ENCODE data around the gene BIN1.

The BIN1 gene

DNA sequence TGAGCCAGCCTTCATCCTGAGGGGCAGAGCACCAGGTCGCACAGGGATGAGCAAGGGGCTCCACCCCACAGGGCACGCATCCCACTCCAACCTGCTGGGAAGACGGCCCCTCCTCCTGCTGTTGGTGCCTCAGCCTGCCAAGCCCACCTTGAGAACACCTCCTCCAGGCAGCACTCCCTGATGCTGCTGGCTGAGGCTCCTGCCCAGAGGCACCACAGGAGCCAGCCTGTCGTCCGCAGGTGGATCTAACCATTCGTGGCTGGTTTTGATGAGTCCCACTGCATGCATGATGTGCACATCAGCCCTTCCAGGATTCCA, 58.4 kb downstream of the BIN1 start:
- no peak for DNase-seq (ENCODE audit: low spot score)
- TF ChIP-seq, protein P1, sequence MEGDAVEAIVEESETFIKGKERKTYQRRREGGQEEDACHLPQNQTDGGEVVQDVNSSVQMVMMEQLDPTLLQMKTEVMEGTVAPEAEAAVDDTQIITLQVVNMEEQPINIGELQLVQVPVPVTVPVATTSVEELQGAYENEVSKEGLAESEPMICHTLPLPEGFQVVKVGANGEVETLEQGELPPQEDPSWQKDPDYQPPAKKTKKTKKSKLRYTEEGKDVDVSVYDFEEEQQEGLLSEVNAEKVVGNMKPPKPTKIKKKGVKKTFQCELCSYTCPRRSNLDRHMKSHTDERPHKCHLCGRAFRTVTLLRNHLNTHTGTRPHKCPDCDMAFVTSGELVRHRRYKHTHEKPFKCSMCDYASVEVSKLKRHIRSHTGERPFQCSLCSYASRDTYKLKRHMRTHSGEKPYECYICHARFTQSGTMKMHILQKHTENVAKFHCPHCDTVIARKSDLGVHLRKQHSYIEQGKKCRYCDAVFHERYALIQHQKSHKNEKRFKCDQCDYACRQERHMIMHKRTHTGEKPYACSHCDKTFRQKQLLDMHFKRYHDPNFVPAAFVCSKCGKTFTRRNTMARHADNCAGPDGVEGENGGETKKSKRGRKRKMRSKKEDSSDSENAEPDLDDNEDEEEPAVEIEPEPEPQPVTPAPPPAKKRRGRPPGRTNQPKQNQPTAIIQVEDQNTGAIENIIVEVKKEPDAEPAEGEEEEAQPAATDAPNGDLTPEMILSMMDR (IDR thresholded peaks at IDR 0.05; ENCODE audit: extremely low read depth, missing control alignments), result no peak

DNA sequence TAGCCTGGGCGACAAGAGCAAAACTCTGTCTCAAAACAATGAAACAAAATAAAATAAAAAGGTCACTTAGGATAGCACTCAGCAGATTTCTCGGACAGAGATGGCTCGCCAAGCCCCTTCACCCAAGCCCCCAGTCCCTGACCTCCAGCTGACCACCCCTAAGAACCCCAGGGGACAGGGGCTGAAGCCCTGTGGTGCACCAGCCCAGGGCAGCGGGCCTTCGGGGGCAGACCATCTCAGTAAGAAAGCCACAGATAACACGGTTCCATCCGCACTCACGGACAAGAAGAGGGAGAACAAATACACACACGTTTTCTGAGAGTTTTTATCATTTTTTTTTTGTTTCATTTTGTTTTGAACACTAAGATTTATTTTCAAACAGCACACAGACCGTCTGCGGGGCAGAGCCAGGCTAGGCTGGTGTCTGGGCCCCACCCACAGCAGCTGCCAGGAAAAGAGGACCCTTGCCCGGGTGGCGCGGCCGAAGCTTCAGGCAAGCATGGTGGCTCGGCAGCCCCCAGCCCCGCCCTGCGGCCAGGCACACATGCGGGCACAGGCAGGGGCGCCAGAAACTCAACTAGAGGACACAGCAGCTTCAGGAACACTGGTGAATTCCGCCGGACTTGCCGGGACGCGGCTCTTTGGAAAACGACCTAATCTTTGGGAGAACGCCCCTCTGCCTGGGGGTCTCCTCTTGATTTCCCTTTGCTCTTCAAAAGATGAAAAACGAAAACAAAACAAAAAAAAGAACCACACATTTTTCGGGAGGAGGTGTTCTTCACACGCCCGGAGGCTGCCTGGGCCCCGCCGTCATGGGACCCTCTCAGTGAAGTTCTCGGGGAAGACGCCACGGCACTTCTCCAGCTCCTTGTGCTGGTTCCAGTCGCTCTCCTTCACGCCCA, 59.0 kb downstream of the BIN1 start:
- TF ChIP-seq, protein P1 (IDR thresholded peaks at IDR 0.05; ENCODE audit: extremely low read depth, missing control alignments), result no peak
- no peak for DNase-seq (ENCODE audit: low spot score)

DNA sequence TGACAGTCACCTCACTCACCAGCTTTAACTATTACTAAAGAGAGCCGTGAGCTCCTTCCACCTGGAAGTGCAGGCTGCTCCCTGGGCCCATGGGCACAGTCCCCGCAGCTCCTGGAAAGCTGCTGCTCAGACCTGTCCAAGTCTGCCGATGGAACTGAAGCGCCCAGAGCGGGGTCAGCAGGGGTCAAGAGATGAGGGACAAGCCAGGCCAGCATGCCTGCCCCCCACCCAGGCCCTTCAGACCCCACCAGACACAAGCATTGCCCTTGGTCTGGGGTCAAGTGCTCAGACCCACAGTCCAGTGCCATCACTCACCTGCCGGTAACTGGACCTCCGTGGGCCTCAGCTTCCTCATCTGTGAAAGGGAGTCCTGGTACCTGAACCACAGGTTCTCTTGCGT, 59.9 kb downstream of the BIN1 start:
- DNase-seq (ENCODE audit: low spot score), result no peak
- TF ChIP-seq, protein P1 (IDR thresholded peaks at IDR 0.05; ENCODE audit: extremely low read depth, missing control alignments), result no peak

DNA sequence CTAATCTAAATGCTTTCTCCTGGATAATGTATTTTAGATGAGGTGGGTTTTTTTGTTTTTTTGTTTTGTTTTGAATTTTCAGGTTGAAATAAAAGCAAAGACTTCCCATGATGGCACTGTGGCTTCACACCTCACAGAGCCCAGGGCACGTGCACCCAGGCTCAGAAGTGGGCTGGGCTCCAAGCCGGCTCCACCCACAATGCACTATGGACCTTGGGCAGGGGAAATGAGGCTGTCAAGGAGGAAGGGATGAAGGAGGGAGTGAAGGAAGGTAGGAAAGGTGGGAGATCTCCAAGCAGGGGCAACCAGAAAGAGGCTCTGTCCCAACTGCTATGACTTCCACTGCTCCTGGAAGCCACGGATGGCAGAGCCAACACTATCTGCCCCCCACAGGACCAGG, 60.4 kb downstream of the BIN1 start:
- TF ChIP-seq, protein P1 (IDR thresholded peaks at IDR 0.05; ENCODE audit: extremely low read depth, missing control alignments), result no peak
- DNase-seq (ENCODE audit: low spot score), result no peak

DNA sequence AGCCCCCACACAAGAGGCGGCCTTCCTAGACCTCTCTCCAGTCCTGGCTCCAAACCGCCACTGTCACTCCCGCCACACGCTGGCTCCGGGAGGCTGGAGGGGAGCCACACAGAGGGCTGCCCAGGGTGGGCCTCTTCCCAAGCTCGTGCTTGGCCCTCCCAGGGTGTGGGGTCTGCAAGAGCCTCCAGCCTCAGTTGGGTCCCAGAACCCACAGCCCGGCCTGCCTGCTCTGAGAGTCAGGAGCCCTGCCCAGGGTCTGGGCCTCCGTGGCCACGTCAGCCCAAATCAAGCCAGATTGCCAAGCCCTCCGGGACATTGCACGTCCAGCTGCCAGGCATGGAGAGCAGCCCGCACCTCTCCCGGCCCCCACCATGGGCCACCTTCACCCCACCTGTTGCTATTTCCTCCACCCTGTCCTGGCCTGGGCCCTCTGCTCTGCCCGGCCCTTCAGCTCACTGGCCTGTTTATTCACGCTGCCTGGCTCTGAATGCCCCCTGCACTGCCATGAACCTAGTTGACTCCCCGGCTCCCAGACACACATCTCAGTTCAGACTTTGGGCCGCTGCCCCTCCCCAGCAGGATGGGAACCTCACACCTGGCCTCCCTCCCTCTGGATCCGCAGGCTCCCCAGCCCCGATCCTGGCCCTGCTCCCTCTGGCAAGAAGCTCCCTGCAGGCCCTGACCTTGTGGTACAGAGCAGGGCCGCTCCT, 61.0 kb downstream of the BIN1 start:
- TF ChIP-seq, protein P1 (IDR thresholded peaks at IDR 0.05; ENCODE audit: extremely low read depth, missing control alignments), result no peak
- peak; percentile 17 for DNase-seq (ENCODE audit: low spot score)

DNA sequence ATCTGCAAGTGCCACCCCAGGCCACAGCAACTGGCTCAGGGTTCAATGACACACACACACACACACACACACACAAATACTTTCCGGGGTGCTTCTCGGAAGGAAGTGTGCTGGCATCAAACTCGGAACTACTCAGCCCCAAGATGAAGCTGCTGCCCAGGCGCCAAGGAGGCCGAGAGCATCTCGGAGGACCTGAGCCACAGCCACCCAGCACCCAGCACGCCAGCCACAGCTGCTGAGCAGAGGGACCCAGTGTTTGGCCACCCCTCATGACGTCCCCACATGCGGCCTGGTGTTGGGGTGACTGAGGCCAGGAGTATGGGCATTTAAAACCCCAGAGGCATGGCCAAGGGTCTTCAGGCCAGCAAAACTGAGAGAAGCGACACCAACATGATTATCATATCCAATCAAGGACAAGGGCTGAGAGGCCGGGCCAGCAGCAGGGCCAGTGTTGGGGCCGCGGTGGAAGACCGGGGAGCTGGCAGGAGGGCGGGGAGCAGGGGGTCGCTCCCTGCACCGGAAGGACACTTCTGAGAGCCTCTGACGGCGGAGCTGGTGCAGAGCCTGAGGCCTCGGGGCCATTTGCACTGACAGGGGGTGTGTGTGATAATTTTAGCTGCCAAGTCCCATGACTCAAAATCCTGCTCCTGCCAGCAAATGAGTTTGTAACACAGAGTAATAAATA, 61.8 kb downstream of the BIN1 start:
- TF ChIP-seq, protein P1 (IDR thresholded peaks at IDR 0.05; ENCODE audit: extremely low read depth, missing control alignments), result no peak
- DNase-seq (ENCODE audit: low spot score), result no peak

All from GM20000 (cell line).